ENCODE data around the gene MKRN3. TPM values are rescaled to one million over a fixed set of nuclear protein-coding genes. Genes with fewer than 3 reads are reported as not detected.

MKRN3 gene
- total RNA-seq, 2 experiments from 2014 or later = 2.6 to 3.1 TPM

DNA sequence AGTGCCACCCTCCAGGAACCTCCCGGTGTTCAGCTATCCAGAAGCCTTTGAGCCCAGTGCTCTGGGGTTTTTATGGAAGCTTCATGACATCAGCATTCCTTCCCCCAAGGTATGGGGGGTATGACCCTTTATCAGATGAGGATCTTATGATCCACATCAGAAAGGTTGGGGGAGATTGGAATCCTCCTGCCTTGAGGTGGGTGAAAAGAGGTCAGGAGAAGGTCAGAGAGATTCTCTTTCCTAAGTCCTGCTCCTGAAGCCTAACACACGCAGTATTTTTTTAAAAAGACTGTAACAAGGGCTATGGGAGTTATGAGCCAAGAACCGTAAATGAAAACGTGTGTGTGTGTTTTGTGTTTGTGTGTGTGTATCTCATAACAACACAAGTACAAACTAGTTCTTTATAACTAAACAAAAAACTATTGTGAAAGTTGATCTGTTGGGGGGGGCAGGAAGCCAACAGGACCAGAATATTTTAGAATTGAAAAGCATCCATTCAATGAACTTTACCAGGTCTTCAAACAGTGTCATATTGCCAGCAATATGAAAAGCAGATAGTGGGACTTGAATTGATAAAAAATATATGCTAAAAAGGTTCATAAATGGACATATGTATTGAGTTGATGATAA is 13.2 kb downstream of the MKRN3 start:
- H3K27ac ChIP-seq (ENCODE audit: low read depth in 1 of 2, low read length in 2 of 2) = no peak overlapping the region
- H3K9me3 ChIP-seq (ENCODE audit: control insufficient read depth in 1 of 2, insufficient read depth in 1 of 2, low read length in 2 of 2) = peaks cover 0 to 6% of the 10 kb centered on the region in 2 experiments
- TF ChIP-seq, protein P1, sequence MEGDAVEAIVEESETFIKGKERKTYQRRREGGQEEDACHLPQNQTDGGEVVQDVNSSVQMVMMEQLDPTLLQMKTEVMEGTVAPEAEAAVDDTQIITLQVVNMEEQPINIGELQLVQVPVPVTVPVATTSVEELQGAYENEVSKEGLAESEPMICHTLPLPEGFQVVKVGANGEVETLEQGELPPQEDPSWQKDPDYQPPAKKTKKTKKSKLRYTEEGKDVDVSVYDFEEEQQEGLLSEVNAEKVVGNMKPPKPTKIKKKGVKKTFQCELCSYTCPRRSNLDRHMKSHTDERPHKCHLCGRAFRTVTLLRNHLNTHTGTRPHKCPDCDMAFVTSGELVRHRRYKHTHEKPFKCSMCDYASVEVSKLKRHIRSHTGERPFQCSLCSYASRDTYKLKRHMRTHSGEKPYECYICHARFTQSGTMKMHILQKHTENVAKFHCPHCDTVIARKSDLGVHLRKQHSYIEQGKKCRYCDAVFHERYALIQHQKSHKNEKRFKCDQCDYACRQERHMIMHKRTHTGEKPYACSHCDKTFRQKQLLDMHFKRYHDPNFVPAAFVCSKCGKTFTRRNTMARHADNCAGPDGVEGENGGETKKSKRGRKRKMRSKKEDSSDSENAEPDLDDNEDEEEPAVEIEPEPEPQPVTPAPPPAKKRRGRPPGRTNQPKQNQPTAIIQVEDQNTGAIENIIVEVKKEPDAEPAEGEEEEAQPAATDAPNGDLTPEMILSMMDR (IDR thresholded peaks at IDR 0.05) = no peak
- Mint-ChIP-seq H3K36me3 (ENCODE audit: low read depth) (no peaks in the 10 kb centered on the region), H3K9me3 (no peaks in the 10 kb centered on the region), H3K27ac (no peak overlapping the region), H3K27me3 (no peaks in the 10 kb centered on the region), H3K4me3 (no peak overlapping the region), H3K4me1 (ENCODE audit: low read depth) (no peaks in the 10 kb centered on the region)
- no peak for ATAC-seq (ENCODE audit: poor library complexity)
- no peak overlapping the region for H3K4me3 ChIP-seq (ENCODE audit: low read length)
- intact Hi-C loops (cut with DNase I, micrococcal nuclease) = no loop called here
- H3K4me1 ChIP-seq (ENCODE audit: insufficient read depth, low read length) = no peaks in the 10 kb centered on the region
- ChIA-PET CTCF (no interaction called here), POLR2A (no interaction called here)
- no peak for DNase-seq
- no peaks in the 10 kb centered on the region for H3K36me3 ChIP-seq (ENCODE audit: insufficient read depth, low read length)
- peaks cover 0 to 3% of the 10 kb centered on the region in 2 experiments for H3K27me3 ChIP-seq (ENCODE audit: control insufficient read depth in 1 of 2, insufficient read depth in 2 of 2, low read length in 2 of 2)

DNA sequence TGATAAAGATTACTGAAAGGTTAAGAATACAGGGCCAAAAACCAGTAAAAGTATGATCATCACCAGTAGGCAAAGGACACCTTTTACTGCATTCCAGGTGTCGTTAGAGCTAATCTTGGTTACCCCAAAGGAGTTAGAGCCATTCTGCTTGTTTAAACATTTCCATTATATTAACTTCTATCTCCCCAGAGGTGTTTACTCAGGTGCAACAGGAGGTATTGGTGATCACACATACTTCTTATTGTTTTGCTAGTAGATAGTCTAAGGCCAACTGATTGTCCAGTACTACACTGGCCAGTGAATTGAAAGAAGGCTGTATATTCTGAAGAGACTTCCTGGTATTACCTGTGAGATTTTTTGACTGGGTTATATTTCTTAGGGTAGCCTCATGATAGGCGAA is 22.8 kb downstream of the MKRN3 start:
- DNase-seq (no peak), ATAC-seq (ENCODE audit: poor library complexity) (no peak)
- H3K27me3 ChIP-seq (ENCODE audit: control insufficient read depth in 1 of 2, insufficient read depth in 2 of 2, low read length in 2 of 2) = no peaks in the 10 kb centered on the region

DNA sequence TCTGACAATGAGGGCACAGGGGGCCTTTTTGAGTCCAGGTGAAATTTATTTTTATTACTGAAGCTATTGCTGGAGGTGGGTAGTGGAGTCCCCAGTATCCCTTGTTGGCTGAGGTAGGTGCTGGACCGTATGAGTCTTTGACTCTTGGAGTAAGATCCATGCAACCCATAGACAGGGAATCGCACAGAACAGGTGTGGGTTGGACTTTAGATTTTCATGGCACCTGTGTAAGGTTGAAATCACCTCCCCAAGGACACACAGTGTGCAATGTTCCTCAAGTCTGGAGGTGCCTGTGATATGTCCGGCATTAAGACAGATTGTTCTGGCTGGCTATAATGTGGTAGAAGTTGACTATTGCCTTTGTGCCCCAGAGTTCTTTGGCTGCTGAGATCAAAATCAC is 23.5 kb downstream of the MKRN3 start:
- H3K36me3 Mint-ChIP-seq (ENCODE audit: low read depth) = no peaks in the 10 kb centered on the region
- no peaks in the 10 kb centered on the region for H3K27me3 Mint-ChIP-seq
- intact Hi-C loops (cut with DNase I, micrococcal nuclease) = loop anchor here in 1 of 2 experiments (10.0 kb wide), 1 partner anchor 854 kb away; no protein-coding TSS in a partner anchor
- H3K4me3 ChIP-seq (ENCODE audit: low read length) = no peak overlapping the region
- H3K27me3 ChIP-seq (ENCODE audit: control insufficient read depth in 1 of 2, insufficient read depth in 2 of 2, low read length in 2 of 2) = no peaks in the 10 kb centered on the region
- no peak overlapping the region for H3K27ac Mint-ChIP-seq
- DNase-seq (no peak), ATAC-seq (ENCODE audit: poor library complexity) (no peak)
- POLR2A ChIA-PET = no interaction called here
- H3K27ac ChIP-seq (ENCODE audit: low read depth in 1 of 2, low read length in 2 of 2) = no peak overlapping the region
- H3K4me1 ChIP-seq (ENCODE audit: insufficient read depth, low read length) = no peaks in the 10 kb centered on the region
- TF ChIP-seq, protein P1 (IDR thresholded peaks at IDR 0.05) = no peak
- H3K9me3 Mint-ChIP-seq = no peaks in the 10 kb centered on the region
- CTCF ChIA-PET = no interaction called here
- no peaks in the 10 kb centered on the region for H3K9me3 ChIP-seq (ENCODE audit: control insufficient read depth in 1 of 2, insufficient read depth in 1 of 2, low read length in 2 of 2)
- H3K4me1 Mint-ChIP-seq (ENCODE audit: low read depth) = no peaks in the 10 kb centered on the region
- H3K36me3 ChIP-seq (ENCODE audit: insufficient read depth, low read length) = no peaks in the 10 kb centered on the region
- H3K4me3 Mint-ChIP-seq = no peak overlapping the region

More for the DNA sequence above, 22.8 kb downstream of the MKRN3 start:
- no peaks in the 10 kb centered on the region for H3K4me1 ChIP-seq (ENCODE audit: insufficient read depth, low read length)
- H3K27ac ChIP-seq (ENCODE audit: low read depth in 1 of 2, low read length in 2 of 2) = no peak overlapping the region
- H3K4me1 Mint-ChIP-seq (ENCODE audit: low read depth) = no peaks in the 10 kb centered on the region
- H3K27ac Mint-ChIP-seq = no peak overlapping the region
- intact Hi-C loops (cut with DNase I, micrococcal nuclease) = loop anchor here in 1 of 2 experiments (10.0 kb wide), 1 partner anchor 853 kb away; no protein-coding TSS in a partner anchor
- H3K4me3 Mint-ChIP-seq = no peak overlapping the region
- H3K27me3 Mint-ChIP-seq = no peaks in the 10 kb centered on the region
- TF ChIP-seq, protein P1 (IDR thresholded peaks at IDR 0.05) = no peak
- POLR2A ChIA-PET = no interaction called here
- no peak overlapping the region for H3K4me3 ChIP-seq (ENCODE audit: low read length)
- no peaks in the 10 kb centered on the region for H3K9me3 Mint-ChIP-seq
- no peaks in the 10 kb centered on the region for H3K36me3 Mint-ChIP-seq (ENCODE audit: low read depth)
- CTCF ChIA-PET = no interaction called here
- no peaks in the 10 kb centered on the region for H3K36me3 ChIP-seq (ENCODE audit: insufficient read depth, low read length)
- no peaks in the 10 kb centered on the region for H3K9me3 ChIP-seq (ENCODE audit: control insufficient read depth in 1 of 2, insufficient read depth in 1 of 2, low read length in 2 of 2)
